NCI-H69 (cell line): ENCODE results near the gene GRAP.

ENCODE experiments used
- DNase-seq: peaks from one replicate; lab custom pipeline; 2025; lab: John Stamatoyannopoulos, UW

The GRAP gene

DNA sequence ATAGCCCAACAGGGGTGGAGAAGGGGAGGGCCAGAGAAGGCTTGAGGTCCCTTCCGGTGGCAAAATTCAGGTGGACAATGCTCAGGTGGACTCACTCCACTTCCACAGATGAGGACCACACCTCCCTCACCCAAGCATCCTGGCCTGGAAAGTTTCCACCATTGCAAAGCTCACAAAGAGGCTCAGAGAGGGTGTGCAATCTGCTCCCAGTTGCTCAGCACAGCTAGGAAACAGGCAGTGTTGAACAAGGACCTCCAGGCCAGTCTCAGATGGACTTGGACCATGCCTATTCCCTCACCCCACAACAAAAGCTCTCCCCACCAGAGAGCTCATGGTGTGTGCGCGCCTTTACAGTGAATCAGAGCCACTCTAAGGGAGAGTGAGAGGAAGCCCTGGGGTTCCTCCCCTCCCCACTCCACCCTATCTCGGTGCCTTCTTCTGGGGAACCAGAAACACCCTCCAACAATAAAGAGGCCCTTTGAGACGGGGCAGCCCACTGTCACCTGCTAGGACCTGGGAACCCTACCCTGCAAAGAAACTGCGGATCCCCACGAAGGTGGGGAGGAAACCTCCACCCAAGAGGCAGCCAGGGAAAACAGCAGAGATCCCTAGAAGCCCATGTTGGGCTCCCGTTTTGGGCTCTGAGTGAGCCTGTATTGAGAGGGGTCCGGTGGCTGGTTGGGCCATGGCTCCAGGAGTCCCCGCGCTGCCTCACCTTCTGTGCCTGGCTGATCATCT is 43.8 kb downstream of the GRAP start:
- no peak for DNase-seq

DNA sequence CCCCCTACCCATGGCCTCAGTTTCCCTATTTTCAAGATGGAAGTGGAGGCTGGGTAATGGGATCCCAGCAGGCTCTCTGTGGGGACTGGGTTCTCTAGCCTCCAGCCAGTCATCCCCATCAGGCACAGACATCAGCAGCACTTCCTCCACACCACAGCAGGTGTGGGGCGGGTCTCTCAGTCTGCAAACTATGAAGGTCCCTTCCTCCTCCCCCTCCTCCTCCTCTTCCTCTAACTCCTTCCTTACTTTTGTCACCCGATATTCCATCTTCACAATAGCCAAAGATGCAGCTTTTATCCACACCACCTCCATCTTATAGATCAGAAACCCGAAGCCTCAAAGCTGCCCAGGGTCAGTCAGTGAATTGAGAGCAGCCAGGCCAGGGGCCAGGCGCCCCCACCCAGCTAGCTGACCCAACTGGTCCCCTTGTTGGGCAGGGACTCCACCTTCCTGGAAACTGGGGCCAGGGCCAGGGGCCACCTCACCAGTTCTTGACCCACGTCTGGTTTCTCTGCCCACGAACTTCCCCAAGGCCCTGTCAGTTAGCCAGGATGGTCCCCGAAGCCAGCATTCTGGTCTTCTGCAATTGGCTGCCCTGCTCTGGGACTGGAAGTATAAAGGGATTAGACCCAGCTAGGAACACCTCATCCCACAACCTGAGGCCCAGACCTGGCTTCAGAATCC is 44.7 kb downstream of the GRAP start:
- DNase-seq, result peak; percentile 9

- no peak for DNase-seq
Measured at GRCh38 chr17:19000531-19001325, 46.0 kb downstream of the GRAP start.

GRCh38 chr17:18999911-19000310 is 46.8 kb downstream of the GRAP start:
- DNase-seq, result no peak

- no peak for DNase-seq
Measured at GRCh38 chr17:18999394-18999793, 47.4 kb downstream of the GRAP start.

- DNase-seq, result no peak
Measured at GRCh38 chr17:18997650-18998196, 49.0 kb downstream of the GRAP start.

DNA sequence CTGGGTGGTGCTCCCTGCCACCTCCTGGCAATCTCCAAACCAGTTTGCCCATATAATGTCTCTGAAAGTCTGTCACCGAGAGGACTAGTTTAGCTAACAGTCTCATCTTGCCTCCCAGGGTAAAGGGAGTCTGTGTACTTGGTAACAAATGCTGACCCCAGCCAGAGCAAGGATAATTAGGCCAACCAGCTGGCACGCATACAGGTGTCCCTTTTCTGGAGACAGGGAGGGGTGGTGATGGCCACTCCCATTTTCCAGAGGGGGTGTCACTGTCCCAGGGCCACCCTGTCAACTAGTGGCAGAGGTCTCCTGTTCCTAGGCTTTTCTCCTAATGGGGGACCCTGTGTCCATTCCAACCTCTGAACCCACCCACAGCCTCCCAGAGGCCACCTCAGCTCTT is 50.3 kb downstream of the GRAP start:
- peak; percentile 23 for DNase-seq

DNA sequence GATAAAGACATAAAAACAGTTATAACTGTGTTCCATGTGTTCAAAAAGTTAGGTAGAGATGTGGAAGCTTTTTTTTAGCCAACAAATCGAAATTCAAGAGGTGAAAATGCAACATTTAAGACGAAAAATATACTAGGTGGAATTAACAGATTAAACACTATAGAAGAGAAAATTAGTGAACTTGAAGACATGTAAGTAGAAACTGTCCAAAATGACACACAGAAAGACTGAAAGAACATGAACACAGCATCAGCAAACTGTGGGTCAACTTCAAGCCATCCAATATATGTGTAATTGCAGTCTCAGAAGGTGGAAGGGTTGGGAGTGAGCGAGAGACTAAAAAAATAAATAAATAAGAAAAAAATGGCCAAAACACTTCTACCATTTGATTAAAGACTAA is 51.5 kb downstream of the GRAP start:
- DNase-seq, result no peak

- DNase-seq, result no peak
Measured at GRCh38 chr17:18994631-18995030, 52.1 kb downstream of the GRAP start.

DNA sequence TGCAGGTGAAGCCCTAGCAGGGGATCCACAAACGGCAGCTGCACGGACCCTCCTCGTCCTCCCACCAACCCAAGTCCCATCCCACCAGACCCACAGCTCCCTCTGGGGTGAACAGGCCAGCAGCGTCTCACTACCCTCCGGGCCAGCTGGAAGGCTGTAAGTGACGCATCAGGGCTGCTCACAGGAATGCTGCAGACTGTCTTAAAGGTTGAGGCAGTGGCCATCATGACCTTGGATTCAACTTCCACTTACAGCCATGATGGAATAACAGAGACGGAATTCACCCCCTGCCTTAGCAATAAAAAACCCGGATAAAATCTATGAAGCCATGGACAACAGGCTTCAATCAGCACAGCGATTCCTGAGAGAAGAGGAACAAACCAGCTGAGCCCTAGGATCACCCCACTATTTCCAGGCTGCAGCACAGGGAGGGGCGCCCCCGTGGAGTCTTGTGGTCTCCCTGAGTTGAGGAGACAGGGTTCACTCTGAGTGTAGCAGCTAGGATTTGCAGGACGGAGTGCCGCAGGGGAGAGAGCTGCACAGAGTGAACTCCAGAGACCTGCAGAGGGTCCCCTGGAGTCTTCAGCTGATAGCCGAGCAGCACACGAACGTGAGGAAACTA is 52.7 kb downstream of the GRAP start:
- no peak for DNase-seq

GRCh38 chr17:18992454-18993130 is 54.2 kb downstream of the GRAP start:
- DNase-seq, result no peak

DNA sequence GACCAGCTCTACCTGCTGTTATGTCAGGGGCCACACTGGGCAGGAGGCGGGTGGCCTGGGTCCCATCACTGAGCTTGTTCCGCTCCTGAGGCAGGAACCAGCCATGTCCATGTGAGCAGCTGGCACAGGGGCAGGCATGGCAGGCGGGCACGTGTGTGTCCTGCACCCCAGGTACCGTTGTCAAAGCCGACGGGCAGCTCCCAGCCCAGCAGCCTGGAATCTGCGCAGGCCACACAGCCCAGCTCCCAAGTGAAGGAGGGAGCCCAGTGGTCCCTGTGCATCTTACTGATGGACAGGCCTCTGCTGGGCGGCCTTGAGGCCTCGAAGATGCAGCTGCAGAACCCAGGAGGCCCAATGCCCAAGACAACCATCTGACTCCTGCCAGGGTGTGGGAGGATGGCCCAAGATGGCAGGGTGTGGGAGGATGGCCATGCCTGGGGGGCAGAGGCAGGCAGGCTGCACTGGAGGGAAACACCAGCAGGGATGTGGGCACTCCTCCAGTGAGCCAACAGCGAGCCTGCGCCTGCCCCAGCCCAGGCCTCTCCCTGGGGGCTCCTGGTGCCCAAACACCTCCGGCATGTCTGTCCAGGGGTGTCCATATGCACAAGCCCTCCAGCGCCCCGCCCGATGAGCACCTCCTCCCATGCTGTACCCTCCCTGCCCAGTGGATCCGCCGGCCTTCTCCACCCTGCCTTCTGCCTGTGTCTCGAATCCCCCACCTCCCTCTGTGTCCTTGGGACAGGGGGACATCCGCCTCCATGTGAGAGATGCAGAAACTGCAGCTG is 55.0 kb downstream of the GRAP start:
- peak; percentile 45 for DNase-seq

DNA sequence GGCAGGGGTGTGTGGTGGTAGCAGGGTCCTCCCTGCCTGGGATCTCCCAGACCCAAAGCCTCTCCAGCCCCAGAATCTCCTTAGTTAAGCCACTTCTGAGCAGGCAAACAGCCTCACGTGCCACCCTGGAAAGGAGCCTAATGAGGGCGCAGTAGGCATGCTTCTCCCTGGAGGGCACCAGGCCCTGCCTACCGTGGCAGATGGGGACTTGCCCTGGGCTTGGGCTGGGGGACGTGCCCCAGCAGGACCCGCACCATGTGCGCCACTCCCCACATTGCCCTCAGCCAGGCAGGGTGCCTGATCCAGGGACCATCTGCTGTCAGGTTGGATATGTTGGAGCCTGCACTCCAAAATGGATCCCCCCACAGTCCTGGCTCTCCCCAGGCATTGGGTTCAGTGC is 56.4 kb downstream of the GRAP start:
- DNase-seq, result peak; percentile 85

DNA sequence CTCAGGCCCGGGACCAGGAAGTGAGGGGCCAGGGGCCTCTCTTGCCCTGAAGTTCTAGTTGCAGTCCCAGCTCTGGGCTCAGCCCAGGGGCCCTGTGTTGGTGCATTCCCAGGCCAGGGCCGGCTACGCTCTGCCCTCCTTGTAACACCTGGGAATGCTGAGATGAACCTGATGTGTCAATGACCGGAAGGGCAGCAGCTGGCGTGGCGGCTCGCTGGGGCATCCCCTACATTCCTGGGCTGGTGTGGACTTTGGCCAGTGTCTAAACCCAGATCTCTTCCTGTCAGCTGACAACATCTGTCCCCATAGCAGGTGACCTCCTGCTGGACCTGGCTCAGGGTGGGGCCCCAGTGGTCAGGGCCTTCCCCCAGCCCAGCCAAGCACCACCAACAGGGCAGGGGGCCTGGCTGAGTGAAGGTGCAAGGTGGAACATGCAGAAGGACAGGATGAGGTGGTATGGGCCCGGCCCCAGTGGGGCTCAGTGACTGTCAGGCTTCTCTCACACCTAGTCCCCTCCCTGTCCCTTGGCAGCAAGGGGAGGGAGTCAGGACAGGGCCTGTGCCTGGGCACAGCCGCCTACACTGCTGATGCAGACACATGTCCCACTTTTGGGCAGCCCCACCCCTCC is 58.1 kb downstream of the GRAP start:
- no peak for DNase-seq

GRCh38 chr17:18987862-18988545 is 58.8 kb downstream of the GRAP start:
- DNase-seq, result peak; percentile 37

DNA sequence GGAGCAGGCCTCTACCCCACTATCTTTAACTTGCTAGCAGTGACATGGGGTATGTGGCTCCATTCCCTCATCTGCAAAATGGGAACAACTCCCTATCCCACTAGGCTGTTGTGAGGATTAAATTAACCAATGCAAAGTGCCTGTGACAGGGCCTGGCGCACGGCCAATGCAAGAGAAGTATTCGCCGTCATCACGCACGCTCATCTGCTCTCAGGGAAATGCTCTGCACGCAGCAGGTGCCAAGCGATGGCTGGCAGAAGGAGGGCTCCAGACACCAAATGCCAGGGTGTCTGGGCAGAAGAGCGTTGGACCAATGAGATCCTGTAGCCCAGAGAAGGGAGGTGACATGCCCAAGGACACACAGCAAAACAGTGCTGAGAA is 59.5 kb downstream of the GRAP start:
- no peak for DNase-seq

DNA sequence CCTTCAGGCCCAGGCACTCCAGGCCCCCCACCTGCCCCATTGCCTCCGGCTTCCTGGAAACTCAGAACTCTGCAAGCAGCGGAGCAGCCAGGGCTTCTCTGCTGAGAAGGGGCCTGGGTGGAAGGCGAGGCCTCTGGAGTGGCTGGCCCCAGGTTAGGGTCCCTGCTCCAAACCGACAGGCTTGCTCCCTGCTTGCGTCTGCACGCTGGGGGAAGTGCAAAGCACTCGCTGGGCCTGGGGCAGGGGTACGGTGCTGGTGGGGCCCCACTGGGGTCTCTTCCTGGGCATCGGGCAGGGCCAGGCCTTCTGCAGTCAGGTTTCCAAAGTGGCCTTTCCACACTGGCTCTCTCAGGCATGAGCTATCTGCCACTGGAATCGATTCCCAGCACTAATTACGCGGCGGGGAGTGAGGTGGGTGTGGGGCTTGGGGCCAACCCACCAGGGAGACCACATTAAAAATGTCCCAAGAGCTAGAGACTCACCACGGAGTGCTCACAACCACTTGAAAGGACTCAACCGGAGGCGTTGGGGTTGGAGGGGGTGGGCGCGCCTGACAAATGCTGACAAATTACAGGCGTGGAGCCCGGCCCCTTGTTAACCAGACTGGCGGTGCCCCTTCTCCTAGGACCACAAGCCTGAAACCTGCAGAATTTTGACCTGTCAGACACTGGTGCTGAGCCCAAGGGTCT is 60.1 kb downstream of the GRAP start:
- DNase-seq, result no peak

DNA sequence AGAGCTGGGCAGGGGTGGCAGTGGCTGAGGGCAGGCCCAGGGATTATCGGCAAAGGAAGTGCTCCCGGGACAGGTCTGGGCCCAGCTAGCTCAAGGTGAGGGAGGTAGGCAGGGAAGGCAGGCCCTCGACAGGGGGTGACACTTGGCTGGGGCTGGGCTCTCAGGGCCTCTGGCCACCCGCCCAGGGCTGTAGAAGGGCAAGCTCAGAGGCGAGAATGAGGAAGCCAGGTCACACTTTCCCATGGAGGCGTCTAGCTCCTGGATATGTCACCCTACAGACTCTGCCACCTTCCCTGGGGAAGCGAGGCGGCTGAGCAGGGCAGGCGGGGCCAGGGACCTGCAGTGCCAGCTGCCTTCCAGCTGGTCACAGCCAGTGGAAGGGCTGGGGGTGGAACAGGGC is 61.3 kb downstream of the GRAP start:
- no peak for DNase-seq
